HUDEP-2 (cell line): ENCODE measurements around the gene SOCS6.

ENCODE experiments used
- DNase-seq, 76 experiments: peaks; one replicate each; lab custom pipeline; 2025; ENCODE audit not compliant: unreplicated experiment in 76 of 76; lab: John Stamatoyannopoulos, UW

Gene SOCS6

GRCh38 chr18:70288171-70288850, 534 bp upstream of the SOCS6 start:
- peak in 3 of 76 experiments; percentile 17 to 35 (median 19) for DNase-seq

- DNase-seq, result peak in 39 of 76 experiments; percentile 6 to 62 (median 28)
Observed at GRCh38 chr18:70289351-70290312, 787 bp downstream of the SOCS6 start.

- DNase-seq, result peak in 3 of 76 experiments; percentile 3 to 21 (median 12)
Observed at GRCh38 chr18:70290482-70291294, 1.8 kb downstream of the SOCS6 start.

GRCh38 chr18:70291295-70291574, 2.4 kb downstream of the SOCS6 start:
- no peak for DNase-seq

- no peak for DNase-seq
Observed at GRCh38 chr18:70292628-70293027, 3.8 kb downstream of the SOCS6 start.

- peak in 36 of 76 experiments; percentile 1 to 67 (median 18) for DNase-seq
Observed at GRCh38 chr18:70293166-70293565, 4.3 kb downstream of the SOCS6 start.

GRCh38 chr18:70294471-70295191, 5.8 kb downstream of the SOCS6 start:
- DNase-seq, result no peak

- no peak for DNase-seq
Observed at GRCh38 chr18:70295192-70296188, 6.6 kb downstream of the SOCS6 start.

GRCh38 chr18:70296289-70296688, 7.4 kb downstream of the SOCS6 start:
- DNase-seq, result no peak

- no peak for DNase-seq
Observed at GRCh38 chr18:70296781-70297180, 7.9 kb downstream of the SOCS6 start.

GRCh38 chr18:70299393-70299792, 10.5 kb downstream of the SOCS6 start:
- no peak for DNase-seq

GRCh38 chr18:70301667-70302066, 12.8 kb downstream of the SOCS6 start:
- DNase-seq, result no peak

GRCh38 chr18:70308555-70309294, 19.9 kb downstream of the SOCS6 start:
- no peak for DNase-seq

GRCh38 chr18:70310560-70311320, 21.9 kb downstream of the SOCS6 start:
- DNase-seq, result no peak

- DNase-seq, result no peak
Observed at GRCh38 chr18:70311726-70312125, 22.9 kb downstream of the SOCS6 start.

- no peak for DNase-seq
Observed at GRCh38 chr18:70313640-70314039, 24.8 kb downstream of the SOCS6 start.

GRCh38 chr18:70314151-70314782, 25.4 kb downstream of the SOCS6 start:
- no peak for DNase-seq
